Mesothelial cell of epicardium (in vitro differentiated cells): Measurements from ENCODE around the gene RCOR1. TPM values are rescaled to one million over a fixed set of nuclear protein-coding genes. Genes with fewer than 3 reads are reported as not detected.

Experiments
- DNase-seq, 2 experiments: peaks; one replicate each; pipeline ENCODE4 v3.0.0; 2021; ENCODE audit warnings: low spot score in 2 of 2; ENCODE audit not compliant: unreplicated experiment in 2 of 2
- H3K27ac Mint-ChIP-seq: 2 replicates; pipeline ENCODE4 v1.8.0; 2021; ENCODE audit warnings: mixed read lengths
- H3K27me3 Mint-ChIP-seq: 2 replicates; pipeline ENCODE4 v1.8.0; 2021; ENCODE audit warnings: low read depth, mixed read lengths
- H3K36me3 Mint-ChIP-seq: 2 replicates; pipeline ENCODE4 v1.8.0; 2021; ENCODE audit warnings: mixed read lengths
- H3K4me1 Mint-ChIP-seq: 2 replicates; pipeline ENCODE4 v1.8.0; 2021; ENCODE audit warnings: mixed read lengths
- H3K4me3 Mint-ChIP-seq: 2 replicates; pipeline ENCODE4 v1.8.0; 2021; ENCODE audit warnings: mild to moderate bottlenecking, moderate library complexity, mixed read lengths
- H3K9me3 Mint-ChIP-seq: 2 replicates; pipeline ENCODE4 v1.8.0; 2021; ENCODE audit warnings: mixed read lengths
- total RNA-seq: library from RNA; stranded (reverse); gene quantifications from 3 replicates; pipeline ENCODE4 v1.2.1, GENCODE V29; 2021
- TF ChIP-seq, protein P1 (sequence below): fragments of 200-600 bp; sonication (generic); IDR thresholded peaks from one replicate; pipeline ENCODE4 v1.5.0; 2021; ENCODE audit warnings: antibody characterized with exemption; ENCODE audit not compliant: unreplicated experiment

The RCOR1 gene
- total RNA-seq, 1 donor from 2014 or later = 47.4 TPM

DNA sequence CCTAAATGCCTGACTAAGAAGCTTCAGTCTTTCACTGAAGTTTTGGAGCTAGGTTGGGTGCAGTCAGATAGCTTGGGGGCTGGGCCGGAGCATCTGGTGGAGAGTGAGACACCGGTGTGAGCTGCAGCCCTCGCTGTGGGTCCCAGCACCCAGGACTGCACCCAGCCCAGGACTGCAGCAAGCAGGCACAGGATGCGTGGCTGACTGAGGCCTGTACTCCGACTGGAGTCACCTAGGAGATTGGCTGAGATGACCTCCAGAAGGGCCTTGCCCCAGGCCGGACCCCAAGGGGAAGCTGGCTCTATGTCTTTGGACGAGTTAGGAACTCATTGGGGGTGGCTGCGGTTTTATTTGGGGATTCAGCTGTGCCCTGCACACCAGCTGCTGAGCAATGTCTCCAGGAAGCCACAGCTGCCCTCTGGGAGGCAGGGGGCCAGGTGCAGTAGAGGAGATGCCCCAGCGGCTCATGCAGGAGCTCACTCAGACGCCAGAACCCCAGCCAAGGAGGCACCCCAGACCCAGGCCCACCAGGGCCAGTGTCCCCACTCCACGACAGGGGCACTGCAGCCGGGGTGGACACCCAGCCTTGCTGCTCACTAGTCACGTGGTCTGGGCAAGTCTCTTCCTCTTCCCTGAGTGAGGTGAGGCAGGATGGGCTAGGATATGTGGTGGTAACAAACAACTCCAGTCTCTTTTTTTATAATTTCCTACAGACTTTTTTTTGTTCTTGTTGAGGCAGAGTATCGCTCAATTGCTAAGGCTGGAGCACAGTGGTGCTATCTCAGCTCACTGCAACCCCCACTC, 31.8 kb upstream of the RCOR1 start:
- no peak for DNase-seq
- Mint-ChIP-seq H3K27me3 (no peaks in the 10 kb centered on the region), H3K4me3 (no peak overlapping the region), H3K9me3 (no peaks in the 10 kb centered on the region), H3K27ac (no peak overlapping the region), H3K36me3 (no peaks in the 10 kb centered on the region), H3K4me1 (no peaks in the 10 kb centered on the region)
- TF ChIP-seq, protein P1, sequence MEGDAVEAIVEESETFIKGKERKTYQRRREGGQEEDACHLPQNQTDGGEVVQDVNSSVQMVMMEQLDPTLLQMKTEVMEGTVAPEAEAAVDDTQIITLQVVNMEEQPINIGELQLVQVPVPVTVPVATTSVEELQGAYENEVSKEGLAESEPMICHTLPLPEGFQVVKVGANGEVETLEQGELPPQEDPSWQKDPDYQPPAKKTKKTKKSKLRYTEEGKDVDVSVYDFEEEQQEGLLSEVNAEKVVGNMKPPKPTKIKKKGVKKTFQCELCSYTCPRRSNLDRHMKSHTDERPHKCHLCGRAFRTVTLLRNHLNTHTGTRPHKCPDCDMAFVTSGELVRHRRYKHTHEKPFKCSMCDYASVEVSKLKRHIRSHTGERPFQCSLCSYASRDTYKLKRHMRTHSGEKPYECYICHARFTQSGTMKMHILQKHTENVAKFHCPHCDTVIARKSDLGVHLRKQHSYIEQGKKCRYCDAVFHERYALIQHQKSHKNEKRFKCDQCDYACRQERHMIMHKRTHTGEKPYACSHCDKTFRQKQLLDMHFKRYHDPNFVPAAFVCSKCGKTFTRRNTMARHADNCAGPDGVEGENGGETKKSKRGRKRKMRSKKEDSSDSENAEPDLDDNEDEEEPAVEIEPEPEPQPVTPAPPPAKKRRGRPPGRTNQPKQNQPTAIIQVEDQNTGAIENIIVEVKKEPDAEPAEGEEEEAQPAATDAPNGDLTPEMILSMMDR = no peak

DNA sequence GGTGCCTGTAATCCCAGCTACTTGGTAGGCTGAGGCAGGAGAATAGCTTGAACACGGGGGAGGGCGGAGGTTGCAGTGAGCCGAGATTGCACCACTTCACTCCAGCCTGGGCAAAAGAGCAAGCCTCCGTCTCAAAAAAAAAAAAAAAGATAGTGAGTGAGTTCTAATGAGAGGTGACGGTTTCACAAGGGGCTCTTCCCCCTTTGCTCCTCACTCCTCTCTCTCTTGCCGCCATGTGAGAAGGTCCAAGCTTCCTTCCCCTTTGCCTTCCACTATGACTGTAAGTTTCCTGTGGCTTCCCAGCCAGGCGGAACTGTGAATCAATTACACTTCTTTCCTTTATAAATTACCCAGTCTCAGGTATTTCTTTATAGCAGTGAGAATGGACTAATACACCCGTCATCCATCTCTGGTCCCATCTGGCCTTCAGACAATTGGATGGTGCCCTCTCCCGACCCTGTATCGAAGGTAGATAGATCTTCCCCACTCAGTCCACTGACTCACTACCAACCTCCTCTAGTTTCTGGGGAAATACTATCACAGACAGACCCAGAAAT, 27.0 kb upstream of the RCOR1 start:
- no peaks in the 10 kb centered on the region for H3K36me3 Mint-ChIP-seq

DNA sequence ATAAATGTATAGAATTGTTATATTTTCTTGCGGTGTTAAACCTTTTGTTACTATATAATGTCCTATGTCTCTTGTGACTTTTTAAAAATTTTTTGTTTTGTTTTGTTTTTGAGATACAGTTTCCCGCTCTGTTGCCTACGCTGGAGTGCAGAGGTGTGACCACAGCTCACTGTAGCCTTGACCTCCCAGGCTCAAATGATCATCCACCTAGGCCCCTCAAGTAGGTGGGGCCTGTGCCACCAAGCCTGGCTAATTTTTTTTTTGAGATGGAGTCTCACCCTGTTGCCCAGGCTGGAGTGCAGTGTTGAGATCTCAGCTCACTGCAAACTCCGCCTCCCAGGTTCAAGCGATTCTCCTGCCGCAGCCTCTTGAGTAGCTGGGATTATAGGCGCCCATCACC, 26.5 kb upstream of the RCOR1 start:
- no peak overlapping the region for H3K27ac Mint-ChIP-seq
- no peak overlapping the region for H3K4me3 Mint-ChIP-seq
- H3K4me1 Mint-ChIP-seq = peaks cover 8% of the 10 kb centered on the region
- no peaks in the 10 kb centered on the region for H3K9me3 Mint-ChIP-seq
- no peak for DNase-seq
- H3K27me3 Mint-ChIP-seq = no peaks in the 10 kb centered on the region
- TF ChIP-seq, protein P1 = no peak
- no peaks in the 10 kb centered on the region for H3K36me3 Mint-ChIP-seq

More for the DNA sequence above, 27.0 kb upstream of the RCOR1 start:
- no peaks in the 10 kb centered on the region for H3K27me3 Mint-ChIP-seq
- no peak for DNase-seq
- TF ChIP-seq, protein P1 = no peak
- H3K4me1 Mint-ChIP-seq = peaks cover 8% of the 10 kb centered on the region
- no peaks in the 10 kb centered on the region for H3K9me3 Mint-ChIP-seq
- H3K27ac Mint-ChIP-seq = no peak overlapping the region
- H3K4me3 Mint-ChIP-seq = no peak overlapping the region

DNA sequence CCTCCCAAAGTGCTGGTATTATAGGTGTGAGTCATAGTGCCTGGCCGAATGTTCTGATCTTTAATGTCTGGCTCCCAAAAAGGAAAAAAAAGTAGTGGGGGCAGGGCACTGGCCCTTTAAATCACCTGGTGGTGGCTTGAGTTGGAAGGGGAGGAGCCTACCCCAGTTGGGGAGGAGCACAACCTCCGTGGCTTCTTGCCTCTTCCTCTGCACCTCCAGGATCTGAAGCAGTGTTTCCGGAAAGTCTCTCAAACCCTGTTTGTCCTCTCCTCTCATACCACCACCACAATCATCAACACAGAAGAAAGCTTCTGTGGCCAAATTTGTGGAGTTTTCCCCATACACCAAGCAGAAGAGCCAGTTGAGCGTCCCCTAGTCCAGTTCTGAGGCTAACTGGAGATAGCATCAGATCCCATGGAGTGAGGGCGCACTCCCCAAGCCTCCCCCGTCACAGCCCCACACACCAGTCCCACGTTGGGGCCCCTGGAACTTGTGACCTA, 24.3 kb upstream of the RCOR1 start:
- no peaks in the 10 kb centered on the region for H3K36me3 Mint-ChIP-seq
- no peaks in the 10 kb centered on the region for H3K27me3 Mint-ChIP-seq
- H3K4me1 Mint-ChIP-seq = peaks cover 8% of the 10 kb centered on the region
- H3K9me3 Mint-ChIP-seq = no peaks in the 10 kb centered on the region
- H3K4me3 Mint-ChIP-seq = no peak overlapping the region
- TF ChIP-seq, protein P1 = no peak
- DNase-seq = no peak
- H3K27ac Mint-ChIP-seq = peak overlapping the region; percentile 69

DNA sequence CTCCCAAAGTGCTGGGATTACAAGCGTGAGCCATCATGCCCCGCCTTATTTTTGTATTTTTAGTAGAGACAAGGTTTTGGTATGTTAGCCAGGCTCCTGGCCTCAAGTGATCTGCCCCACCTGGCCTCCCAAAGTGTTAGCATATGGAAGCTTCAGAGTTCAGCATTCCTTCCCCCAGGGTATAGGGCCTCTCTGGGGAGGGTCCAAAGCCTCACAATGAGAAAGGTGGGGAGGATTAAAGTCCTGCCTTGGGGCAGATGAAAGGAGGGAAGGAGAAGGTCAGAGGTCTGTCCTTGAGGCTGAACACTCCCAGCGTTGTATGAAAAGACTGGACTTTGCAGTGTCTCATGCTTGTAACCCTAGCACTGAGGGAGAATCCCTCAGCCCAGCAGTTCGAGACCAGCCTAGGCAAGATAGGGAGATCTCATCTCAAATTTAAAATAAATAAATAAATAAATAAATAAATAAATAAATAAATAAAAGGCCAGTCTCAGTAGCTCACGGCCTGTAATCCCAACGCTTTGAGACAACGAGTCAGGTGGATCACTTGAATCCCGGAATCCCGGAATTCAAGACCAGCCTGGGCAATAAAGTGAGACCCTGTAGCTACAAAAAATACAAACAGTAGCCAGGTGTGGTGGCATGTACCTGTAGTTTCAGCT, 22.0 kb upstream of the RCOR1 start:
- H3K27me3 Mint-ChIP-seq = no peaks in the 10 kb centered on the region
- H3K27ac Mint-ChIP-seq = peak overlapping the region; percentile 12
- no peaks in the 10 kb centered on the region for H3K9me3 Mint-ChIP-seq
- no peak for DNase-seq
- H3K4me3 Mint-ChIP-seq = no peak overlapping the region
- TF ChIP-seq, protein P1 = no peak
- peaks cover 18% of the 10 kb centered on the region for H3K4me1 Mint-ChIP-seq
- no peaks in the 10 kb centered on the region for H3K36me3 Mint-ChIP-seq
